ENCODE results near the gene MEGF6. TPM values are rescaled to one million over a fixed set of nuclear protein-coding genes. Genes with fewer than 3 reads are reported as not detected.

Gene MEGF6
- total RNA-seq, 2 donors from 2014 or later, result 4.9 to 6.8 TPM

DNA sequence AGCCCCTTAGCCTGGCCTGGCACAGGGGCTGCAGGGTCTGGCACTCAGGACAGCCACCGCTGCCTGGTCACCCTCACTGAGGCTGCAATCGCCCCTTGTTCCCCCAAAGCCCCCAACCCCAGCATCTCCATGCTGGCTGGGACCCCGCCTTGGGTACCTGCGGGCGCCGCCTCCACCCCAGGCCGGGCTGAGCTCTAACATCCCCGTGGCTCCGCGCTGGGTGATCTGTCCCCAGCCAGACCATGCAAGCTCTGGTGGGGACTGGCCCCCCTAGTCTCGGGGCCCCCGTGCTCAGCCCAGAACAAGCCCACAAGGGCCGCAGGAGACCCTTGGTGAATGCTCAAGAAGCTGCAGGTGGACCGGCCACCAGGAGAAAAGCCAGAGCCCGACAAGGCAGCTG lies 62.4 kb downstream of the MEGF6 start:
- Mint-ChIP-seq H3K27me3 (ENCODE audit: low read depth) (no peaks in the 10 kb centered on the region), H3K9me3 (no peaks in the 10 kb centered on the region), H3K27ac (no peak overlapping the region), H3K36me3 (ENCODE audit: insufficient read depth in 2 of 2) (no peaks in the 10 kb centered on the region), H3K4me3 (no peak overlapping the region), H3K4me1 (ENCODE audit: low read depth) (no peaks in the 10 kb centered on the region)
- no peak for DNase-seq
- ATAC-seq (replicated peaks in 1 of 2), result no peak

DNA sequence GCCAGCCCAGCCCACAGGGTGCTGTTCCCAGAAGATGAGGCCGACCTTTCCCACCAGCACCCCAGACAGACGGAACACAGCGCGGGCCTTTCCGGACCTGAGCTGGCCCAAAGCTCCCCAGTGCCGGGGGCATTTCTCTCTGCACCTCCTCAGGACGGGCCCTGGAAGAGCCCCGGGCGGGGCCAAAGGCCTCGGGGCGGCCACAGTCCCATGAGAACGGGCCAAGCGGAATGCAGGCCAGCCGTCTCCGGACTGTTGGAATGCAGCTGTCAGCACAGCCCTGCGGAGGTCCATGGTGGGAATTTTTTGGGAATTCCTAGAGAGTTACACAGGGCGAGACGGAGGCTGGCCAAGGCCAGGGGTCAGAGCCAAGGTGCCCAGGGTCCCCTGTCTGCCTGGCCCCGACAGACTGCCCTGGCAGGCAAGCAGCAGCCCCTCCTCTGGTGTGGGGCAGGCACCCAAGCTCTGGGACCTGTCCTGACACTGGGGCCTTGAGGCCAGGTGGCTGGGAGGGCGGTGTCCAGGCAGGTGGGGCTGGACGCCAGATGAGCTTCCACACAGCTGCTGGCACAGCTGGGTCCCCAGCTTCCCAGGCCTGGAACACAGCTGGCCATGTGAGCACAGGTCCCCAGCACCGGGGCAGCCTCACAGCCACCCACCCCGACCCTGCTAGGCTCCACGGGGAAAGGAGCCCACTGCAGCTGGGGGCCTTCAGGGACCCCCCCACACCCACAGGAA lies 63.0 kb downstream of the MEGF6 start:
- DNase-seq (no peak), ATAC-seq (replicated peaks in 1 of 2) (no peak)
- no peaks in the 10 kb centered on the region for H3K36me3 Mint-ChIP-seq (ENCODE audit: insufficient read depth in 2 of 2)
- H3K9me3 Mint-ChIP-seq, result no peaks in the 10 kb centered on the region
- H3K27ac Mint-ChIP-seq, result no peak overlapping the region
- no peaks in the 10 kb centered on the region for H3K4me1 Mint-ChIP-seq (ENCODE audit: low read depth)
- H3K4me3 Mint-ChIP-seq, result no peak overlapping the region
- H3K27me3 Mint-ChIP-seq (ENCODE audit: low read depth), result no peaks in the 10 kb centered on the region

DNA sequence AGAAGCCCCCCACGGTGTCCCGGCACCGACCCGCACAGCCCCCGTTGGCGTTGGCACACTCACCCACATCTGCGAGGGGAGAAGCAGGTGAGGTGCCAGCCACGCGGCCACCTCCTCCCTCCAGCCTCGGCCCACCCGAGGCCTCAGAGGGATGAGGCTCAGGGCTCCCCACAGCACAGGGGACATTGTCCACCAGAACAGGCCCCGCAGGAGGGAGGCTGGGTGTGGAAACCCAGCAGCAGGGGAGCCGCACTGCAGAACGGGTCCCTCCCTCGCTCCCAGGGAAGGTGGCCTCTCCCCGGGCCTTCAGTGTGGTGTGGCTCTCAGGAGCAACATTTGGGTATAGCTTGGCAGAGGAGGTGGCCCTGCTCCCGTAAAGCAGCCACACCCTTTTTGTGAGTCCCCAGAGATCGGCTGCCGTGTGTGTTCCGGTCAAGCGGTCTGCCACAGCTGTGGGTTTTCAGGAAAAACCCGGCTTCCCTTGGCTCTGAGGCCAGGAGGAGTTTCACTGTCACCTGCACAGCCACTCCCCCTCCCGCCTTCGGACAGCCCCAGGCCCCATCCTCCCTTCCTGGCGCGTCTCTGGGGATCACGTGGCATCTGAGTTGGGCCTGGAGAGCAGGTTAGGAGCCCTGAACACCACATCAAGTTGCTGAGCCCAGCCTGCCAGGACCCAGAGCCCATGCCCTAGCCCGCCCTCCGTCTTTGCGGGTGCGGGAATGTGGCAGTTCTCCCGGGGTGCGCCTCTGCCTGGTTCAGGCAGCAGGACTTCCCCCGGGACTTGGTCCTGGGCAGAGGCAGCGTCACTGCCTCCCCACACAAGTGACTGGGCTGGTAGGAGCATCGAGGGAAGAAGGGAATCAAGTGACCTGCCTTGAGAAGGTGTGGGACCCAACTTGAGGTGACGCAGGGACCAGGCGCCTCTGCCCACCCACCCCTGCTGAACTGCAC lies 64.0 kb downstream of the MEGF6 start:
- no peaks in the 10 kb centered on the region for H3K36me3 Mint-ChIP-seq (ENCODE audit: insufficient read depth in 2 of 2)

DNA sequence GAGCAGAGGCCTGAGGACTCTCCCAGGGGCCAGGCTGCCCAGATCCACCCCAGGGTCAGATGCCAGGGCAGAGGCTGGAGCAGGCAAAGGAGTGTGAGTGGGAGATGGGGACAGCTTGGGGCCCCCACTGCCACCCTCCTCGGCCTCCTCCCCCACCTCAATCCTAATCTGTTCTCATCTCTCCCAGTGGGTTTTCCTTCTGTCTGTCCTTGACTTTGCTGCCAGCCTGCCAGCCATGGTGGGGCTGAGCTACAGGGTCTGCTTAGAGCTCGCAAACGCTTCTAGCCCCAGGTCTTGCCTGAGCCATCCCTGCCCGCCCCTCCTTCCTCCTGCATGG lies 65.3 kb downstream of the MEGF6 start:
- H3K4me3 Mint-ChIP-seq, result no peak overlapping the region
- no peaks in the 10 kb centered on the region for H3K9me3 Mint-ChIP-seq
- H3K36me3 Mint-ChIP-seq (ENCODE audit: insufficient read depth in 2 of 2), result no peaks in the 10 kb centered on the region
- H3K27me3 Mint-ChIP-seq (ENCODE audit: low read depth), result no peaks in the 10 kb centered on the region
- H3K27ac Mint-ChIP-seq, result no peak overlapping the region
- DNase-seq, result no peak
- ATAC-seq (replicated peaks in 1 of 2), result no peak
- no peaks in the 10 kb centered on the region for H3K4me1 Mint-ChIP-seq (ENCODE audit: low read depth)

More for the DNA sequence above, 64.0 kb downstream of the MEGF6 start:
- Mint-ChIP-seq H3K4me1 (ENCODE audit: low read depth) (no peaks in the 10 kb centered on the region), H3K9me3 (no peaks in the 10 kb centered on the region), H3K4me3 (no peak overlapping the region), H3K27me3 (ENCODE audit: low read depth) (no peaks in the 10 kb centered on the region), H3K27ac (no peak overlapping the region)
- no peak for ATAC-seq (replicated peaks in 1 of 2)
- DNase-seq, result no peak

DNA sequence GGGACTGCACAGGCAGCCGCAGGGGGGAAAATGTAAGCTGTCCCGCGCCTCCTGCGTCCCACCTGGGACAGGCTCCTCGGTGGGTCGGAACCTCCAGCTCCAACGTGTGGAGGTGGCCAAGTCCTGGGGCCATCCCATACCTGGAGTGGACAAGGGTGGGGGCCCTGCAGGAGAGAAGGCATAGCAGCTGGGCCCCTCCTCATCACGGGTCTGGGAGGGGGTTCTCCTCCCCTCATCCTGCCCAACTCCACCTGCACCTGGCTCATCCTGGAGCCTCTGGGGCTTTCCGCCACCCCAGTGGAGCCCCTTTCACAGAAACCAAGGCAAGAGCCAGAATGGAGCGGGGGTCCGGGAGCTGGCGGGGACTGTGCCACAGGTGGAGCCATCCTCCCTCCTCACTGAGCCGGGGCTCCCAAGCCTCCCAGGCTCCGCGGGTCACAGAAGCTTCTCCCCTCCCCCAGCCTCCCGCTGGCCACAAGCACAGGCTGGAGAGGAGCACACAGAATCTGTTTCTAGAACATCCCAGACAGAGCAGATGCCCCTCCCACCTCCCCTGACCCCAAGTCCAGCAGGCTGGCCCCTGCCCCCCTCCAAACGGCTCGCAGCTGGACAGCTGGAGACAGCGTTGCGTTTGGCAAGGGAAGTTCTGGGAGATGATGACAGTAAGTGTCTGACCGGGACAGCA lies 65.8 kb downstream of the MEGF6 start:
- H3K36me3 Mint-ChIP-seq (ENCODE audit: insufficient read depth in 2 of 2), result no peaks in the 10 kb centered on the region
- no peak for ATAC-seq (replicated peaks in 1 of 2)
- DNase-seq, result no peak
- H3K4me1 Mint-ChIP-seq (ENCODE audit: low read depth), result no peaks in the 10 kb centered on the region
- H3K4me3 Mint-ChIP-seq, result no peak overlapping the region
- H3K27ac Mint-ChIP-seq, result no peak overlapping the region
- no peaks in the 10 kb centered on the region for H3K9me3 Mint-ChIP-seq
- H3K27me3 Mint-ChIP-seq (ENCODE audit: low read depth), result no peaks in the 10 kb centered on the region

DNA sequence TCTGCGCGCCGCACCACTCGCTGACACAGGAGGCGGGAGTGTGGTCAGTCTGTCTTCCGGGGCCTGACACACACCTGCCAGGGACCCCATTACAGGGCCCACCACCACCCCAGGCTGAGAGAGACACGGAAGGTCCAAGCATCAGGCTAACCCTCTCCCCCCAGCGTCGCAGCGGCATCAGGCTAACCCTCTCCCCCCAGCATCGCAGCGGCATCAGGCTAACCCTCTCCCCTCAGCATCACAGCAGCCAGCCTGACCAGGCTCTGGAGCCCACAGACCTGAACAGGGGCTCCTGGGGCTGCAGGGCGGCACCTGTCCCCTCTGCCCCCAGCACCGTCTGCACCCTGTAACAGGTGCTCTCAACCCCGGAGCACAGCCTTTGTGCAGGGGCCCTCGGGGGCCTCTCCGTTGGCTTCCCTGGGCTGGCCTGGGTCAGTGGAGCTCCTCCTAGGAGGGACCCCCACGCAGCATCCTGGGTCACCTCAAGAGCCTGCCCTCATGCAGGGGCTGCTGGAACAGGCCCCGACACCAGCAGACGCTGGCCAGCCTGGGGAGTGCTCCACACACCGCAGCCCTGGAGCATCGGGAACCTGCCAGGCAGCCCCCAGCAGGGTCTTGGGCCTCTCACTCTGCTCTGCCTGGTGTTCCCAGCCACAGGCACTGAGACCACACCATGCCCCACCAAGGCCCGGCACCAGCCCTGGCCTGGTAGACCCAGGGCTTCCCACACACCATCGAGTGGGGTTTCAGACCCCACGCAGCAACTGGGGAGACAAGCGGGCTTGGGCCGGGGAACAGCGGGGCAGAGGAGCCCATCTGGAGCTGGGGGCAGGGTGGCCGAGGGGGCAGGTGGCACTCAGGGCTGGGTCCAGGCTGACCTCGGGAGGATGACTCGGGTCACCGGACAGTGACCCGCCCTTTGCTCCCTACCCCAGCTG lies 67.0 kb downstream of the MEGF6 start:
- Mint-ChIP-seq H3K27me3 (ENCODE audit: low read depth) (no peaks in the 10 kb centered on the region), H3K27ac (no peak overlapping the region), H3K4me1 (ENCODE audit: low read depth) (no peaks in the 10 kb centered on the region), H3K9me3 (no peaks in the 10 kb centered on the region), H3K4me3 (no peak overlapping the region), H3K36me3 (ENCODE audit: insufficient read depth in 2 of 2) (no peaks in the 10 kb centered on the region)
- DNase-seq (no peak), ATAC-seq (replicated peaks in 1 of 2) (no peak)

DNA sequence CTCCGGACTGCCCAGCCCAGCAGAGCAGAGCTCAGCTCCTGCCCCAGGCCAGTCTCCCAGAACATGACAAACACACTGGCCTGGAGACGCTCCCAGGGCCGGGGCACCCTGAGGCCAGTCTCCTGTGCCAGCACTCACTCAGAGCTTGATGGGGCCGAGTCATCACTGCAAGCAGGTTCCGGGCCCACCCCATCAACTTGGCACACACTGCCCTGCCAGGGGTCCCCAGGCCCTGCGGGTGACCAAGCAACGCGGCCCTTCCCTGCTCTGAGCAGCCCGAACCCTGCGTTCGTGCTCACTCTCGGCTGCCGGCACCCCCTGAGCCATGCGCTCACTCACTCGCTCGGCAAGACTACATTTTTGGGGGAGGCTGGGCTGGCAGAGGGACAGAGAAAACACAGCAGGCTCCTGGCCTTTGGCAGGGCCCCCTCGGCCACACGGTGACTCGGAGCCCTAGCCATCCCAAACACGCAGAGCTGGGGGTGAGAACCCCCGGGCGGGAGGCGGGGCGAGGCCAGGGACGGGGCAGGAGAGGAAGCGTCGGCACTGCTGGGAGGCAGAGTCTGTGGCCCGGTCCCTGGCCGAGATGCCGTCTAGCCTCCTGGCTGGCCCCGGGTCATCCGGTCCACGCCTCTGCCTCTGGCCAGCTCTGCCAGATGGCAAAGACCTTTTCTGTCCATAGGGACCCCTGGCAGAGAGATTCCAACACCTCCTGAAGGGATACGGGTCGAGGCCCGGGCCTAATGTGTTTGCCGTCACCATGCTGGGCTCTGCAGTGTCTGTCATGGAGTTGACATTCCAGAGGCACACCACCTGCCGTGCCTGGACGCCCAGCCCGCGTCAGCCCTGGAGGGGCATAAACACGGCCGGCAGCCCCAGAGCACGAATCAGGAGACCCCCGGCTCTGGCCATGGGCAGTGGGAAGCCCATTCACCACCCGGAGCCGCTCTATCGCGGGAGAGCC lies 68.0 kb downstream of the MEGF6 start:
- Mint-ChIP-seq H3K9me3 (no peaks in the 10 kb centered on the region), H3K27me3 (ENCODE audit: low read depth) (no peaks in the 10 kb centered on the region), H3K4me3 (no peak overlapping the region), H3K4me1 (ENCODE audit: low read depth) (peaks cover 2% of the 10 kb centered on the region), H3K36me3 (ENCODE audit: insufficient read depth in 2 of 2) (no peaks in the 10 kb centered on the region), H3K27ac (no peak overlapping the region)
- ATAC-seq (replicated peaks in 1 of 2) (no peak), DNase-seq (no peak)

DNA sequence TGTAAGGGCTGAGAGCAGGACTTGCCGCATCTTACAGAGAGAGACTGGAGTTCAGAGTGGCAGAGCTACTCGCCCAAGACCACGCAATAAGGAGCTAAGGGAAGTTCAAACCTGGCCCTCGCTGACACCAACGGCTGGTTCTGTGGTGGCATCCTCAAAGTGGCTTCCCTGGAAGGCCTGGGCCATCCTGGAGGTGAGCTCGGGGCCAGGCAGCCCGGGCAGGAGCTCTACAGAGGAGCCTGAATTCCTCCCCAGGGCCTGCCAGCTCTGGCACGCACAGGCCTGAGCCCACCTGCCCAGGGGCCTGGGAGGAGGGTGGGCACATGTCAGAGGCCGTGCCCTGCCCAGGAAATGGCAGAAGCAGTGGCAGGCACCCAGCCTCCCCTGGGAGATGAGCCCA lies 68.6 kb downstream of the MEGF6 start:
- Mint-ChIP-seq H3K4me1 (ENCODE audit: low read depth) (peaks cover 5% of the 10 kb centered on the region), H3K27me3 (ENCODE audit: low read depth) (no peaks in the 10 kb centered on the region), H3K9me3 (no peaks in the 10 kb centered on the region), H3K36me3 (ENCODE audit: insufficient read depth in 2 of 2) (no peaks in the 10 kb centered on the region), H3K4me3 (no peak overlapping the region), H3K27ac (no peak overlapping the region)
- DNase-seq (no peak), ATAC-seq (replicated peaks in 1 of 2) (no peak)

DNA sequence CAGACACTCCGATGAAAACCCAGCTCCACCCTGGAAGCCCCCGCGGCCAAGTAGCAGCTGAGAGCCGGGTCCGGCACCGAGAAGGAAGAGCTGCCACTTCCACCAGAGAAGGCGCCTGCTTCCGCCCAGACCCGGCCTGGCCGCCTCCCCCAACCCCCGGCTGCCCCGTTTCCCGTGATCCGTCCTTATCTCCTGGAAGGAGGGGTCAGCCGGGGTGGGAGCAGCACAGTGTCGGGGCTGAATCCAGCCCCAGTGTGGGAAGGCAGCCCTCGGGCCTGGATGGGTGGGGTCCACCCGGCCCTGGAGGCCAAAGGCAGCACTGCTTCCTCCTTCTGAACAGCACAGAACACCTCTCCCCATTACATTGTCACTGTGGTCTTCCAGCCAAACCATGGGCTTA lies 69.4 kb downstream of the MEGF6 start:
- no peaks in the 10 kb centered on the region for H3K27me3 Mint-ChIP-seq (ENCODE audit: low read depth)
- ATAC-seq (replicated peaks in 1 of 2), result no peak
- no peaks in the 10 kb centered on the region for H3K36me3 Mint-ChIP-seq (ENCODE audit: insufficient read depth in 2 of 2)
- no peak overlapping the region for H3K27ac Mint-ChIP-seq
- peaks cover 5% of the 10 kb centered on the region for H3K4me1 Mint-ChIP-seq (ENCODE audit: low read depth)
- DNase-seq, result no peak
- H3K4me3 Mint-ChIP-seq, result no peak overlapping the region
- no peaks in the 10 kb centered on the region for H3K9me3 Mint-ChIP-seq

DNA sequence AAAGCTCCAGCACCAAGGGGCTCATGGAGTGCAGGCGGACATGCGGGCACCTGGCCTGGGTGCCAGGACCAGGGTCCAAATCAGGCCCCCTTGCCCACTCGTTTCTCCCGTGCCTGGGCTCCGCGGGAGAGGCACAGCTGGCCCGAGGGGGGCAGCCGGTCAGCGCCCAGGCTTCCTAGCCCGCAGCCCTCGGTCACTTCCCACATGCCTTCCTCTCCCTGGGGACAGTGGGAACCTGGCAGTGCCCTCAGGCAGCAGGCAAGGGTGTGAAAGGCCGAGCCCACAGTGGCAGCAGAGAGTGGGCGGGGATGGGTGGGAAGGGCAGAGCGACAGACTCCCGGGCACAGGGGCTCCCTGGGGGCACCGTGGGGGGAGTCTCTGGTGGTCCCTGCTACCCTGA lies 69.8 kb downstream of the MEGF6 start:
- peaks cover 5% of the 10 kb centered on the region for H3K4me1 Mint-ChIP-seq (ENCODE audit: low read depth)
- H3K27me3 Mint-ChIP-seq (ENCODE audit: low read depth), result no peaks in the 10 kb centered on the region
- no peaks in the 10 kb centered on the region for H3K36me3 Mint-ChIP-seq (ENCODE audit: insufficient read depth in 2 of 2)
- no peak overlapping the region for H3K4me3 Mint-ChIP-seq
- DNase-seq (no peak), ATAC-seq (replicated peaks in 1 of 2) (no peak)
- H3K27ac Mint-ChIP-seq, result no peak overlapping the region
- no peaks in the 10 kb centered on the region for H3K9me3 Mint-ChIP-seq

DNA sequence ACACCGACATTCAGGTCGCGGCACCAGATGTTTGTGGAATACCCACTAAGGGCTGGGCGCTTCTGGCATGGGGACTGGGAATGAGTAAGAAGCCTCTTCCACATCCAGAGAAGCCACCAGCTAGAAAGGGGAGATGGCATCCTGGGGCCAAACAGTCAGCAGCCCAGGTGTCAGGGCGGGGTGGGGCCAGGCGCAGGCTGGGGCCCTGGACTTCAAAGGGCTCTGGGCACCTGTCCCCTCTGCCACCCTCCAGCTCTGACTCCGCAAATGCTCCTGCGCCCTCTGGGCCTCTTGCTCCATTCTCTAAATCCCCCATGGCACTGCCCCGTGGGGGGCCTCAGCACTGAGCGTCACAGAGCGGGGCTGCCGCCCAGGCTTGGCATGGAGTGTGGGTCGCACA lies 70.4 kb downstream of the MEGF6 start:
- H3K27ac Mint-ChIP-seq, result no peak overlapping the region
- H3K27me3 Mint-ChIP-seq (ENCODE audit: low read depth), result no peaks in the 10 kb centered on the region
- DNase-seq, result no peak
- no peak overlapping the region for H3K4me3 Mint-ChIP-seq
- H3K9me3 Mint-ChIP-seq, result no peaks in the 10 kb centered on the region
- ATAC-seq (replicated peaks in 1 of 2), result no peak
- no peaks in the 10 kb centered on the region for H3K36me3 Mint-ChIP-seq (ENCODE audit: insufficient read depth in 2 of 2)
- H3K4me1 Mint-ChIP-seq (ENCODE audit: low read depth), result peaks cover 5% of the 10 kb centered on the region

All from activated T-cell treated with anti-CD3 and anti-CD28 coated beads, Interleukin-2, amount 50 U/mL, for 72 hours (primary cell).